ENCODE measurements around the gene HAUS2. TPM values are rescaled to one million over a fixed set of nuclear protein-coding genes. Genes with fewer than 3 reads are reported as not detected.
"Not testable (repeated sequence)": the region's sequence is repeated elsewhere in the genome, so short reads cannot be mapped to it uniquely, and the experiment has no call there.

HAUS2 gene
- total and polyA plus RNA-seq, 2 experiments from 2014 or later = 16.6 to 19.1 TPM

GRCh38 chr15:42593143-42593542 is 44.5 kb downstream of the HAUS2 start:
- Histone ChIP-seq H3K9me3 (ENCODE audit: low read depth) (no peaks in the 10 kb centered on the region), H3K27me3 (no peaks in the 10 kb centered on the region), H3K36me3 (no peaks in the 10 kb centered on the region), H3K4me1 (ENCODE audit: low read depth) (no peaks in the 10 kb centered on the region), H3K27ac (no peak overlapping the region), H3K4me3 (no peak overlapping the region)
- no peak for DNase-seq (ENCODE audit: low read depth in 1 of 2, low spot score in 1 of 2)
- TF ChIP-seq, protein P1, sequence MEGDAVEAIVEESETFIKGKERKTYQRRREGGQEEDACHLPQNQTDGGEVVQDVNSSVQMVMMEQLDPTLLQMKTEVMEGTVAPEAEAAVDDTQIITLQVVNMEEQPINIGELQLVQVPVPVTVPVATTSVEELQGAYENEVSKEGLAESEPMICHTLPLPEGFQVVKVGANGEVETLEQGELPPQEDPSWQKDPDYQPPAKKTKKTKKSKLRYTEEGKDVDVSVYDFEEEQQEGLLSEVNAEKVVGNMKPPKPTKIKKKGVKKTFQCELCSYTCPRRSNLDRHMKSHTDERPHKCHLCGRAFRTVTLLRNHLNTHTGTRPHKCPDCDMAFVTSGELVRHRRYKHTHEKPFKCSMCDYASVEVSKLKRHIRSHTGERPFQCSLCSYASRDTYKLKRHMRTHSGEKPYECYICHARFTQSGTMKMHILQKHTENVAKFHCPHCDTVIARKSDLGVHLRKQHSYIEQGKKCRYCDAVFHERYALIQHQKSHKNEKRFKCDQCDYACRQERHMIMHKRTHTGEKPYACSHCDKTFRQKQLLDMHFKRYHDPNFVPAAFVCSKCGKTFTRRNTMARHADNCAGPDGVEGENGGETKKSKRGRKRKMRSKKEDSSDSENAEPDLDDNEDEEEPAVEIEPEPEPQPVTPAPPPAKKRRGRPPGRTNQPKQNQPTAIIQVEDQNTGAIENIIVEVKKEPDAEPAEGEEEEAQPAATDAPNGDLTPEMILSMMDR (IDR thresholded peaks at IDR 0.05; ENCODE audit: low read depth, low read length) = no peak

GRCh38 chr15:42594095-42594494 is 45.5 kb downstream of the HAUS2 start:
- H3K9me3 ChIP-seq (ENCODE audit: low read depth) = no peaks in the 10 kb centered on the region
- no peak overlapping the region for H3K4me3 ChIP-seq
- no peak for DNase-seq (ENCODE audit: low read depth in 1 of 2, low spot score in 1 of 2)
- no peaks in the 10 kb centered on the region for H3K27me3 ChIP-seq
- no peaks in the 10 kb centered on the region for H3K36me3 ChIP-seq
- no peaks in the 10 kb centered on the region for H3K4me1 ChIP-seq (ENCODE audit: low read depth)
- no peak overlapping the region for H3K27ac ChIP-seq
- TF ChIP-seq, protein P1 (IDR thresholded peaks at IDR 0.05; ENCODE audit: low read depth, low read length) = no peak

DNA sequence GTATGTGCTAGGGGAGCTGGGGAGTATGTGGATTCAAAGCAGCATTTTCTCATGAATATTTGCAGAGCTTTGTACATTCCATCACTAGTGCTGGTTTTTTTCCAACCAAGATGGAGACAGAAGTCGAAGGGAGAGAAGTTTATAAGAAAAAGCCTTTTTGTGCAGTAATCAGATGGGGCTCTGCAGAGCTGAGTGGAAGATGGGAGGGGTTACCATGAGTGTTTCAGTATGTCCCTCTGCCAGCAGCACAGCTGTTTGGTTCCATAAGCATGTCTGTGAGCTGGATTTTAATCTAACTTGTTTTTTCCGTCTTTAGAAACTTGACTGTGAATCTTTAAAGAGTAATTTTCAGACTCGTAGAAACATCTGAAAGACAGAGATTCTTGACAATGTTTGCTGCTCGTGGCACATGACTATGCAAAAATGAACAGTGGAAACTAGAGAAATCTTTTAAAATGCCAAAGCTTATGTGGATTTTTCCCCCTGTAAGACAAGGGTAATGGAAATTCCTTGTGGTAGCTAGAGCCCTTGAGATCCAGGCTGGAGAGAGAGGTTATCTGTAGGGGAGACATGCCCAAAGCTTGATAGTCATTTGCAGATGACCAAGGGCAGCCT is 47.1 kb downstream of the HAUS2 start:
- Histone ChIP-seq H3K27me3 (no peaks in the 10 kb centered on the region), H3K27ac (no peak overlapping the region), H3K4me3 (no peak overlapping the region), H3K9me3 (ENCODE audit: low read depth) (no peaks in the 10 kb centered on the region), H3K36me3 (no peaks in the 10 kb centered on the region), H3K4me1 (ENCODE audit: low read depth) (no peaks in the 10 kb centered on the region)
- TF ChIP-seq, protein P1 (IDR thresholded peaks at IDR 0.05; ENCODE audit: low read depth, low read length) = no peak
- peak in 1 of 2 donors; percentile 56 for DNase-seq (ENCODE audit: low read depth in 1 of 2, low spot score in 1 of 2)

GRCh38 chr15:42601316-42601715 is 52.7 kb downstream of the HAUS2 start:
- not testable (repeated sequence) for H3K4me3 ChIP-seq; DNase-seq (ENCODE audit: low read depth in 1 of 2, low spot score in 1 of 2); H3K9me3 ChIP-seq (ENCODE audit: low read depth)

GRCh38 chr15:42602501-42602900 is 53.9 kb downstream of the HAUS2 start:
- no peak overlapping the region for H3K27ac ChIP-seq
- H3K36me3 ChIP-seq = no peaks in the 10 kb centered on the region
- H3K4me1 ChIP-seq (ENCODE audit: low read depth) = peaks cover 10% of the 10 kb centered on the region
- H3K9me3 ChIP-seq (ENCODE audit: low read depth) = no peaks in the 10 kb centered on the region
- H3K4me3 ChIP-seq = no peak overlapping the region
- DNase-seq (ENCODE audit: low read depth in 1 of 2, low spot score in 1 of 2) = no peak
- no peaks in the 10 kb centered on the region for H3K27me3 ChIP-seq
- TF ChIP-seq, protein P1 (IDR thresholded peaks at IDR 0.05; ENCODE audit: low read depth, low read length) = no peak

More at GRCh38 chr15:42601316-42601715, 52.7 kb downstream of the HAUS2 start:
- H3K4me1 ChIP-seq (ENCODE audit: low read depth) = peaks cover 10% of the 10 kb centered on the region
- not testable (repeated sequence) for H3K27me3 ChIP-seq, H3K36me3 ChIP-seq, H3K27ac ChIP-seq

DNA sequence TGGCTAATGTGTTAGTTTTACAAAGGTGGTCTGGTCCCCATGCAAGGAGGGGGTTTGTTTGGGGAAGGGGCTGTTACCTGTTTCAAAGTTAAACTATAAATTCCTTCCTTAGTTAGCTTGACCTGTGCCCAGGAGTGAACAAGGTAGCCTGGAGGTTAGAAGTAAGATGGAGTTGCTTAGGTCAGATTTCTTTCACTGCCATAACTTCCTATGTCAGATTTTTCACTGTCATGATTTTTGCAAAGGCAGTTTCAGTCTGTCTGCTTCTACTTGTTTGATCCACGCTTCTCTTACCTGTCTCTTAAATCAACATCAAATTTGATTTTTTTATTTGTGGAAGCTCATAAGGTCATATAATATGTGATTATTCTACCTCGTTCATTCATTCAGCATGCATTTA is 55.3 kb downstream of the HAUS2 start:
- H3K4me1 ChIP-seq (ENCODE audit: low read depth) = peaks cover 10% of the 10 kb centered on the region
- H3K4me3 ChIP-seq = no peak overlapping the region
- no peaks in the 10 kb centered on the region for H3K27me3 ChIP-seq
- no peaks in the 10 kb centered on the region for H3K36me3 ChIP-seq
- no peak for DNase-seq (ENCODE audit: low read depth in 1 of 2, low spot score in 1 of 2)
- TF ChIP-seq, protein P1 (IDR thresholded peaks at IDR 0.05; ENCODE audit: low read depth, low read length) = no peak
- H3K9me3 ChIP-seq (ENCODE audit: low read depth) = no peaks in the 10 kb centered on the region
- no peak overlapping the region for H3K27ac ChIP-seq
